GM19463 (cell line): Measurements from ENCODE around the gene SST.

Source experiments
- ATAC-seq: cut with Tn5 transposase; IDR thresholded peaks from one replicate; pipeline ENCODE4 v1.9.1; 2021; ENCODE audit warnings: mild to moderate bottlenecking, moderate library complexity; ENCODE audit not compliant: unreplicated experiment

SST gene

GRCh38 chr3:187669675-187670504, at the start of gene SST:
Gene SST, minus strand, starts transcription at chr3:187670394. Its CDS starts 103 bp downstream, at chr3:187670291.
- ATAC-seq, result no peak

GRCh38 chr3:187719628-187720336, 49.6 kb upstream of the SST start:
- no peak for ATAC-seq

GRCh38 chr3:187718802-187719201, 48.6 kb upstream of the SST start:
- no peak for ATAC-seq

GRCh38 chr3:187717572-187717971, 47.4 kb upstream of the SST start:
- ATAC-seq, result no peak

- peak; percentile 89 for ATAC-seq
Measured at GRCh38 chr3:187714404-187714979, 44.3 kb upstream of the SST start.

- no peak for ATAC-seq
Measured at GRCh38 chr3:187713504-187713903, 43.3 kb upstream of the SST start.

GRCh38 chr3:187709155-187709554, 39.0 kb upstream of the SST start:
- no peak for ATAC-seq

GRCh38 chr3:187708696-187709095, 38.5 kb upstream of the SST start:
- no peak for ATAC-seq

GRCh38 chr3:187706971-187707370, 36.8 kb upstream of the SST start:
- ATAC-seq, result no peak

GRCh38 chr3:187705164-187705563, 35.0 kb upstream of the SST start:
- no peak for ATAC-seq

- no peak for ATAC-seq
Measured at GRCh38 chr3:187702507-187703033, 32.4 kb upstream of the SST start, which contains the start of gene RTP2. Gene RTP2, minus strand, starts transcription at chr3:187702557. Its CDS starts 429 bp downstream, at chr3:187702128.

- no peak for ATAC-seq
Measured at GRCh38 chr3:187700249-187700648, 30.1 kb upstream of the SST start.

GRCh38 chr3:187698499-187699399, 28.6 kb upstream of the SST start:
- no peak for ATAC-seq

- ATAC-seq, result no peak
Measured at GRCh38 chr3:187696021-187696420, 25.8 kb upstream of the SST start.

- ATAC-seq, result no peak
Measured at GRCh38 chr3:187695449-187695848, 25.3 kb upstream of the SST start.

GRCh38 chr3:187694801-187695200, 24.6 kb upstream of the SST start:
- no peak for ATAC-seq

- no peak for ATAC-seq
Measured at GRCh38 chr3:187693431-187693830, 23.2 kb upstream of the SST start.

- no peak for ATAC-seq
Measured at GRCh38 chr3:187689984-187690383, 19.8 kb upstream of the SST start.

- no peak for ATAC-seq
Measured at GRCh38 chr3:187686621-187687273, 16.6 kb upstream of the SST start.

GRCh38 chr3:187685948-187686347, 15.8 kb upstream of the SST start:
- no peak for ATAC-seq
